Measurements from ENCODE around the gene PTBP3.

Gene PTBP3

DNA sequence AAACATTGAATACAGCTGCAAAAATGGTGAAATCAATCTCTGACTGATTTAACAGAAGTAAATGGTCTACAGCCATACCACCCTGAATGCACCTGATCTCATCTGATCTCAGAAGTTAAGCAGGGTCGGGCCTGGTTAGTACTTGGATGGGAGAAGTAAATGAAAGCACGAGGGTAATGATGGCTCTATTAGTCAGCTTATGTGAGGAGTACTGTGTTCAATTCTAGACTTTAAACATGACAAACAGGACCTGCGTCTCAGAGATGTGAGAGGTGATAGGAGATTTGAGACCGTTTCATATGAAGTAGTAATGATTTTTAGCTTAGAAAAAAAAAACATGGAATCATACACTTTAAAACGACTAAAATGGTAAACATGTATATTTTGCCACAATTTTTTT lies 81.2 kb downstream of the PTBP3 start:
- H3K79me2 ChIP-seq (ENCODE audit: low read length), result no peaks in the 10 kb centered on the region
- TF ChIP-seq EZH2phosphoT487 (IDR thresholded peaks at IDR 0.05; ENCODE audit: low read length) (no peak), EZH2 (optimal IDR thresholded peaks at IDR 0.05; ENCODE audit: low read depth, low read length) (no peak)
- TF ChIP-seq, protein P1, sequence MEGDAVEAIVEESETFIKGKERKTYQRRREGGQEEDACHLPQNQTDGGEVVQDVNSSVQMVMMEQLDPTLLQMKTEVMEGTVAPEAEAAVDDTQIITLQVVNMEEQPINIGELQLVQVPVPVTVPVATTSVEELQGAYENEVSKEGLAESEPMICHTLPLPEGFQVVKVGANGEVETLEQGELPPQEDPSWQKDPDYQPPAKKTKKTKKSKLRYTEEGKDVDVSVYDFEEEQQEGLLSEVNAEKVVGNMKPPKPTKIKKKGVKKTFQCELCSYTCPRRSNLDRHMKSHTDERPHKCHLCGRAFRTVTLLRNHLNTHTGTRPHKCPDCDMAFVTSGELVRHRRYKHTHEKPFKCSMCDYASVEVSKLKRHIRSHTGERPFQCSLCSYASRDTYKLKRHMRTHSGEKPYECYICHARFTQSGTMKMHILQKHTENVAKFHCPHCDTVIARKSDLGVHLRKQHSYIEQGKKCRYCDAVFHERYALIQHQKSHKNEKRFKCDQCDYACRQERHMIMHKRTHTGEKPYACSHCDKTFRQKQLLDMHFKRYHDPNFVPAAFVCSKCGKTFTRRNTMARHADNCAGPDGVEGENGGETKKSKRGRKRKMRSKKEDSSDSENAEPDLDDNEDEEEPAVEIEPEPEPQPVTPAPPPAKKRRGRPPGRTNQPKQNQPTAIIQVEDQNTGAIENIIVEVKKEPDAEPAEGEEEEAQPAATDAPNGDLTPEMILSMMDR (IDR thresholded peaks at IDR 0.05; ENCODE audit: low read length), result no peak
- no peaks in the 10 kb centered on the region for H3K9me2 ChIP-seq (replicated peaks; ENCODE audit: insufficient read depth, low read length)
- no peaks in the 10 kb centered on the region for H3K36me3 ChIP-seq (replicated peaks; ENCODE audit: insufficient read depth, low read length)
- no peak overlapping the region for H3K9ac ChIP-seq (ENCODE audit: low read length)
- H3K9me3 ChIP-seq (replicated peaks; ENCODE audit: insufficient read depth, low read length), result no peaks in the 10 kb centered on the region
- no peaks in the 10 kb centered on the region for H4K20me1 ChIP-seq (ENCODE audit: insufficient read depth, low read length)
- no peaks in the 10 kb centered on the region for H3K27me3 ChIP-seq (replicated peaks; ENCODE audit: insufficient read depth, low read length)
- no peak for DNase-seq
- no peak overlapping the region for H3K4me3 ChIP-seq (ENCODE audit: low read length)
- H3F3A ChIP-seq (ENCODE audit: insufficient read depth, low read length), result peaks cover 3% of the 10 kb centered on the region; the same call in 1 of the 2 replicates
- no peak overlapping the region for H3K4me2 ChIP-seq (ENCODE audit: low read depth, low read length)
- H3K4me1 ChIP-seq (ENCODE audit: low read length), result no peaks in the 10 kb centered on the region
- no peak overlapping the region for H3K27ac ChIP-seq (ENCODE audit: low read length)
- no peak overlapping the region for H2AFZ ChIP-seq (ENCODE audit: low read length)

DNA sequence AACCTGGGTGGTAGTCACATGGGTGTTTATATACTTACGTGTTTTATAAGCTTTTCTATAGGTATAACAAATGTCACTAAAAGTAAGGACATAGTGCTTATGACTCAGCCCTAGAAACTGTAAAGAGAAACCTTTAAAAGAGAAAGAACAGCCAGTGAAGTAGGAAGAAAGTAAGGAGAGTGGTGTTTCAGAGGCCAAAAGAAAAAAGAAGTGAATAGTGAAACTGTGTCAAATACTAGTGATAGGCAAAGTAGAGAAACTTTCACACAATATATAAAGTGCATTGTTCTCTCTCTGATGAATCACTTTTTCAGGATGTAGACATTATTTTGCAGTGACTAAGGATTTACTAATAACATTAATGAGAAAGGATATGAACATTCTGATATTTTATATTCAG lies 84.1 kb downstream of the PTBP3 start:
- no peak overlapping the region for H3K27ac ChIP-seq (ENCODE audit: low read length)
- no peak overlapping the region for H3K4me2 ChIP-seq (ENCODE audit: low read depth, low read length)
- no peak overlapping the region for H3K9ac ChIP-seq (ENCODE audit: low read length)
- no peaks in the 10 kb centered on the region for H3K79me2 ChIP-seq (ENCODE audit: low read length)
- peaks cover 3% of the 10 kb centered on the region; the same call in 1 of the 2 replicates for H3F3A ChIP-seq (ENCODE audit: insufficient read depth, low read length)
- peak; percentile 11 for DNase-seq
- no peaks in the 10 kb centered on the region for H3K9me2 ChIP-seq (replicated peaks; ENCODE audit: insufficient read depth, low read length)
- H3K4me1 ChIP-seq (ENCODE audit: low read length), result no peaks in the 10 kb centered on the region
- H3K36me3 ChIP-seq (replicated peaks; ENCODE audit: insufficient read depth, low read length), result no peaks in the 10 kb centered on the region
- H3K27me3 ChIP-seq (replicated peaks; ENCODE audit: insufficient read depth, low read length), result no peaks in the 10 kb centered on the region
- no peak overlapping the region for H3K4me3 ChIP-seq (ENCODE audit: low read length)
- TF ChIP-seq EZH2 (optimal IDR thresholded peaks at IDR 0.05; ENCODE audit: low read depth, low read length) (no peak), EZH2phosphoT487 (IDR thresholded peaks at IDR 0.05; ENCODE audit: low read length) (no peak)
- TF ChIP-seq, protein P1 (IDR thresholded peaks at IDR 0.05; ENCODE audit: low read length), result no peak
- H4K20me1 ChIP-seq (ENCODE audit: insufficient read depth, low read length), result no peaks in the 10 kb centered on the region
- H2AFZ ChIP-seq (ENCODE audit: low read length), result no peak overlapping the region
- H3K9me3 ChIP-seq (replicated peaks; ENCODE audit: insufficient read depth, low read length), result no peaks in the 10 kb centered on the region

DNA sequence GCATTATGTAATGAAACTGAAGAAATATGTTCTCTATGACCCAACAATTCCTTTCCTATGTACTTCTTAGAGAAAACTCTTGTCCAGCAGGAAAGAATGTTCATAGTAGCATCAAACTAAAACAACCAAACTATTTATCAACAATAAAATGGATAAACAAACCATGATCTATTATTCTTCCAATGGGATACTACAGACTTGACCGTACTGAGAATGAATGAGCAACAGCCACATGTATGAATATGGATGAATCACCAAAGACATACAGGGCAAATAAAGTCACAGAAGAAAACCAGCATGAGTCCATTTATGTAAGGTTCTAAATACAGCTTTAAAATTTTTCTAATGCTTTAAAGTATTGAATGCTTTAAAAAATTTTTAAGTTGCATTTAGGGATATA lies 84.7 kb downstream of the PTBP3 start:
- no peak overlapping the region for H2AFZ ChIP-seq (ENCODE audit: low read length)
- H3K9ac ChIP-seq (ENCODE audit: low read length), result no peak overlapping the region
- H3K4me2 ChIP-seq (ENCODE audit: low read depth, low read length), result no peak overlapping the region
- no peak overlapping the region for H3K27ac ChIP-seq (ENCODE audit: low read length)
- no peaks in the 10 kb centered on the region for H4K20me1 ChIP-seq (ENCODE audit: insufficient read depth, low read length)
- no peak overlapping the region for H3K4me3 ChIP-seq (ENCODE audit: low read length)
- TF ChIP-seq, protein P1 (IDR thresholded peaks at IDR 0.05; ENCODE audit: low read length), result no peak
- TF ChIP-seq EZH2 (optimal IDR thresholded peaks at IDR 0.05; ENCODE audit: low read depth, low read length), result no peak
- no peak for TF ChIP-seq EZH2phosphoT487 (IDR thresholded peaks at IDR 0.05; ENCODE audit: low read length)
- H3K9me3 ChIP-seq (replicated peaks; ENCODE audit: insufficient read depth, low read length), result no peaks in the 10 kb centered on the region
- H3K4me1 ChIP-seq (ENCODE audit: low read length), result no peaks in the 10 kb centered on the region
- no peaks in the 10 kb centered on the region for H3K79me2 ChIP-seq (ENCODE audit: low read length)
- H3K36me3 ChIP-seq (replicated peaks; ENCODE audit: insufficient read depth, low read length), result no peaks in the 10 kb centered on the region
- H3K9me2 ChIP-seq (replicated peaks; ENCODE audit: insufficient read depth, low read length), result no peaks in the 10 kb centered on the region
- H3K27me3 ChIP-seq (replicated peaks; ENCODE audit: insufficient read depth, low read length), result no peaks in the 10 kb centered on the region
- no peak for DNase-seq
- H3F3A ChIP-seq (ENCODE audit: insufficient read depth, low read length), result peaks cover 3% of the 10 kb centered on the region; the same call in 1 of the 2 replicates

All from MM.1S (cell line).